Hippocampal formation (tissue), 2 donors: ENCODE data around the gene KDM5B.
A peak's percentile ranks its signal among the peaks of the same experiment; 100 is the strongest.

Experiments
- DNase-seq, 2 donors: peaks; one replicate each; lab custom pipeline; 2025; lab: John Stamatoyannopoulos, UW

The KDM5B gene

GRCh38 chr1:202711949-202712635 lies 96.1 kb downstream of the KDM5B start:
- no peak for DNase-seq

- no peak for DNase-seq
Measured at GRCh38 chr1:202710070-202711045, 97.9 kb downstream of the KDM5B start, which contains the start of gene SYT2. Gene SYT2 (minus strand): TSS chr1:202710454. CDS start chr1:202605772, 104,682 bp downstream.

- DNase-seq, result no peak
Measured at GRCh38 chr1:202709276-202710041, 98.8 kb downstream of the KDM5B start.

- no peak for DNase-seq
Measured at GRCh38 chr1:202708456-202709275, 99.6 kb downstream of the KDM5B start.

GRCh38 chr1:202706851-202707250 lies 101.4 kb downstream of the KDM5B start:
- DNase-seq, result no peak

GRCh38 chr1:202704601-202705000 lies 103.6 kb downstream of the KDM5B start:
- no peak for DNase-seq

- DNase-seq, result no peak
Measured at GRCh38 chr1:202703191-202703590, 105.0 kb downstream of the KDM5B start.

GRCh38 chr1:202702088-202702487 lies 106.1 kb downstream of the KDM5B start:
- DNase-seq, result no peak

GRCh38 chr1:202701200-202701599 lies 107.0 kb downstream of the KDM5B start:
- no peak for DNase-seq

GRCh38 chr1:202700061-202700460 lies 108.2 kb downstream of the KDM5B start:
- DNase-seq, result no peak

- no peak for DNase-seq
Measured at GRCh38 chr1:202698276-202698675, 109.9 kb downstream of the KDM5B start.

GRCh38 chr1:202697038-202697437 lies 111.2 kb downstream of the KDM5B start:
- no peak for DNase-seq

GRCh38 chr1:202694314-202694713 lies 113.9 kb downstream of the KDM5B start:
- DNase-seq, result no peak

GRCh38 chr1:202692959-202693555 lies 115.2 kb downstream of the KDM5B start:
- peak in 1 of 2 donors; percentile 26 for DNase-seq

- DNase-seq, result no peak
Measured at GRCh38 chr1:202691816-202692215, 116.4 kb downstream of the KDM5B start.

GRCh38 chr1:202689493-202690342 lies 118.5 kb downstream of the KDM5B start:
- DNase-seq, result no peak

GRCh38 chr1:202689082-202689481 lies 119.1 kb downstream of the KDM5B start:
- DNase-seq, result no peak

- DNase-seq, result peak in 1 of 2 donors; percentile 8
Measured at GRCh38 chr1:202688401-202688800, 119.8 kb downstream of the KDM5B start.

- DNase-seq, result no peak
Measured at GRCh38 chr1:202687798-202688197, 120.4 kb downstream of the KDM5B start.

GRCh38 chr1:202687370-202687769 lies 120.9 kb downstream of the KDM5B start:
- DNase-seq, result no peak
